A673 (cell line): Measurements from ENCODE around the gene SNRPA. TPM values are rescaled to one million over a fixed set of nuclear protein-coding genes. Genes with fewer than 3 reads are reported as not detected.

Experiments used
- BruUV-seq: library from RNA; stranded (reverse); fragments of 400-500 nt; replicated peaks from 2 replicates; lab custom pipeline; 2021; lab: Mats Ljungman, UMichigan
- CTCF ChIA-PET: fragments of 300-600 bp; sonication (Branson Sonifier 250); formaldehyde crosslinking; loops from one replicate; lab custom pipeline; 2022; ENCODE audit warnings: antibody characterized with exemption; lab: Charles Lee
- POLR2A ChIA-PET: fragments of 300-600 bp; sonication (Branson Sonifier 250); formaldehyde crosslinking; loops from one replicate; lab custom pipeline; 2022; ENCODE audit warnings: antibody characterized with exemption; ENCODE audit not compliant: low non-redundant PET; lab: Charles Lee
- DNase-seq: peaks from one replicate; pipeline ENCODE4 v3.0.0-alpha.2; 2015; ENCODE audit warnings: low spot score
- H3K27ac ChIP-seq: fragments of 200-600 bp; sonication (generic); 2 replicates; pipeline ENCODE4 v1.5.1; 2016; ENCODE audit warnings: mixed run types, low read depth, mild to moderate bottlenecking, mixed read lengths, antibody characterized with exemption, low read length; ENCODE audit not compliant: poor library complexity, severe bottlenecking
- H3K27me3 ChIP-seq: fragments of 200-600 bp; sonication (generic); replicated peaks from 2 replicates; pipeline ENCODE4 v1.6.1; 2017; ENCODE audit warnings: mixed run types, low read depth, mild to moderate bottlenecking, mixed read lengths, antibody characterized with exemption, low read length; ENCODE audit not compliant: insufficient read depth, poor library complexity
- H3K36me3 ChIP-seq: fragments of 200-600 bp; sonication (generic); 2 replicates; pipeline ENCODE4 v1.6.1; 2016; ENCODE audit warnings: mixed run types, mild to moderate bottlenecking, mixed read lengths, antibody characterized with exemption, low read length; ENCODE audit not compliant: insufficient read depth, poor library complexity, severe bottlenecking
- H3K4me1 ChIP-seq: fragments of 200-600 bp; sonication (generic); 2 replicates; pipeline ENCODE4 v1.6.1; 2017; ENCODE audit warnings: mixed run types, mild to moderate bottlenecking, mixed read lengths, antibody characterized with exemption, low read length; ENCODE audit not compliant: insufficient read depth, poor library complexity, severe bottlenecking
- H3K4me3 ChIP-seq: fragments of 200-600 bp; sonication (generic); 2 replicates; pipeline ENCODE4 v1.5.1; 2016; ENCODE audit warnings: low read depth, mixed run types, mild to moderate bottlenecking, mixed read lengths, low read length; ENCODE audit not compliant: poor library complexity, severe bottlenecking
- H3K9me3 ChIP-seq: fragments of 200-600 bp; sonication (generic); 2 replicates; pipeline ENCODE4 v1.6.1; 2016; ENCODE audit warnings: mixed run types, low read depth, mild to moderate bottlenecking, mixed read lengths, antibody characterized with exemption, low read length; ENCODE audit not compliant: poor library complexity, severe bottlenecking
- CTCF ChIP-seq: fragments of 300-800, 200-600 bp; sonication (generic); conservative IDR thresholded peaks from 2 replicates; pipeline ENCODE4 v1.5.1; 2017; ENCODE audit warnings: low read depth, mild to moderate bottlenecking, antibody characterized with exemption, low read length, moderate library complexity, mixed read lengths
- EZH2 ChIP-seq: fragments of 200-600 bp; sonication (generic); IDR thresholded peaks from 2 replicates; pipeline ENCODE4 v1.6.1; 2017; ENCODE audit warnings: borderline replicate concordance, low read depth, mild to moderate bottlenecking, mixed read lengths, antibody characterized with exemption, low read length; ENCODE audit not compliant: poor library complexity, severe bottlenecking
- intact Hi-C: fragments of 100-400 bp; cut with micrococcal nuclease; formaldehyde crosslinking; loops from one replicate; pipeline ENCODE4 v1.10.0; 2022; ENCODE audit not compliant: unreplicated experiment
- total RNA-seq: library from RNA; stranded (reverse); gene quantifications from 2 replicates; pipeline ENCODE4 v1.2.3, GENCODE V29; 2021

SNRPA gene
- total RNA-seq, 1 experiment from 2014 or later = 167 TPM

- POLR2A ChIA-PET = no interaction called here
- BruUV-seq = no TSS peak
Measured at GRCh38 chr19:40723661-40724254, 27.2 kb upstream of the SNRPA start.

DNA sequence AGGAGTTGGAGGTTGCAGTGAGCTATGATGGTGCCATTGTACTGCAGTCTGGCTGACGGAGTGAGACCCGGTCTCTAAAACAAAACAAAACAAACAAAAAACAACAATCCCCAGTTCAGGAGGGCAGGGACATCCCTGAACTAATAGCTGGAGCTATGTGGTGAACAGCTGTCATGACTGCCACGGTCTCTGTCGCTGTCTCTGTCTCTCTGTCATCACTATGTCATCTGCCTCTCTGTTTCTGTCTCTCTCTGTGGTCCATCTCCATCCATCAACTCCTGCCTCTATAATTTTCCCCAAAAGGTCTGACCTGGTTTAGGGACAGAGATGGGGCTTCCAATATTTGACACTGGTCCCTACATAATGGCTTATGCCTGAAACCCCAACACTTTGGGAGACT is 26.7 kb upstream of the SNRPA start:
- peaks cover 5% of the 10 kb centered on the region for H3K36me3 ChIP-seq
- TF ChIP-seq EZH2 (no peak), CTCF (no peak)
- no peaks in the 10 kb centered on the region for H3K9me3 ChIP-seq
- H3K4me1 ChIP-seq = peaks cover 6% of the 10 kb centered on the region
- no peak for DNase-seq
- H3K27me3 ChIP-seq = no peaks in the 10 kb centered on the region
- ChIA-PET CTCF (no interaction called here), POLR2A (no interaction called here)
- intact Hi-C loops = no loop called here
- H3K27ac ChIP-seq = no peak overlapping the region
- no peak overlapping the region for H3K4me3 ChIP-seq
- no TSS peak for BruUV-seq

More at GRCh38 chr19:40723661-40724254, 27.2 kb upstream of the SNRPA start:
- Histone ChIP-seq H3K36me3 (peaks cover 5% of the 10 kb centered on the region), H3K4me1 (peaks cover 11% of the 10 kb centered on the region), H3K27ac (no peak overlapping the region), H3K4me3 (no peak overlapping the region), H3K9me3 (no peaks in the 10 kb centered on the region), H3K27me3 (no peaks in the 10 kb centered on the region)
- CTCF ChIA-PET = no interaction called here
- TF ChIP-seq EZH2 (no peak), CTCF (no peak)
- no peak for DNase-seq
- intact Hi-C loops = no loop called here

GRCh38 chr19:40724855-40725254 is 26.1 kb upstream of the SNRPA start:
- H3K4me3 ChIP-seq = no peak overlapping the region
- no peak for DNase-seq
- H3K36me3 ChIP-seq = peaks cover 5% of the 10 kb centered on the region
- H3K9me3 ChIP-seq = no peaks in the 10 kb centered on the region
- intact Hi-C loops = no loop called here
- H3K27ac ChIP-seq = no peak overlapping the region
- ChIA-PET CTCF (no interaction called here), POLR2A (no interaction called here)
- no peak for TF ChIP-seq EZH2
- TF ChIP-seq CTCF = no peak
- BruUV-seq = no TSS peak
- peaks cover under 1% of the 10 kb centered on the region for H3K4me1 ChIP-seq
- H3K27me3 ChIP-seq = no peaks in the 10 kb centered on the region
